ENCODE measurements around the gene SUSD4.

The SUSD4 gene

GRCh38 chr1:223183268-223183862 is 180.6 kb downstream of the SUSD4 start:
- DNase-seq (ENCODE audit: low spot score), result no peak

GRCh38 chr1:223180731-223181321 is 183.2 kb downstream of the SUSD4 start:
- DNase-seq (ENCODE audit: low spot score), result no peak

GRCh38 chr1:223179786-223180185 is 184.2 kb downstream of the SUSD4 start:
- DNase-seq (ENCODE audit: low spot score), result no peak

GRCh38 chr1:223179280-223179679 is 184.7 kb downstream of the SUSD4 start:
- no peak for DNase-seq (ENCODE audit: low spot score)

- no peak for DNase-seq (ENCODE audit: low spot score)
These were observed 186.3 kb downstream of the SUSD4 start for GRCh38 chr1:223177681-223178080.

GRCh38 chr1:223176437-223176836 is 187.5 kb downstream of the SUSD4 start:
- DNase-seq (ENCODE audit: low spot score), result no peak

GRCh38 chr1:223175633-223176032 is 188.3 kb downstream of the SUSD4 start:
- DNase-seq (ENCODE audit: low spot score), result no peak

GRCh38 chr1:223175032-223175431 is 188.9 kb downstream of the SUSD4 start:
- DNase-seq (ENCODE audit: low spot score), result no peak
